HG02938 (cell line): ENCODE results near the gene NTN1.
"Not testable (repeated sequence)": the region's sequence is repeated elsewhere in the genome, so short reads cannot be mapped to it uniquely, and the experiment has no call there.

ENCODE experiments used
- ATAC-seq: cut with Tn5 transposase; IDR thresholded peaks from one replicate; pipeline ENCODE4 v1.9.1; 2021; ENCODE audit warnings: mild to moderate bottlenecking, moderate library complexity; ENCODE audit not compliant: unreplicated experiment

Gene NTN1

GRCh38 chr17:9240659-9241370, 219.5 kb downstream of the NTN1 start:
- ATAC-seq, result no peak

- ATAC-seq, result no peak
Observed at GRCh38 chr17:9241371-9241712, 220.0 kb downstream of the NTN1 start.

GRCh38 chr17:9241774-9242496, 220.6 kb downstream of the NTN1 start:
- ATAC-seq, result no peak

- no peak for ATAC-seq
Observed at GRCh38 chr17:9242497-9242881, 221.2 kb downstream of the NTN1 start.

- ATAC-seq, result no peak
Observed at GRCh38 chr17:9242983-9243382, 221.7 kb downstream of the NTN1 start.

GRCh38 chr17:9244066-9245052, 223.0 kb downstream of the NTN1 start:
- ATAC-seq, result no peak

GRCh38 chr17:9247401-9247938, 226.2 kb downstream of the NTN1 start:
- ATAC-seq, result no peak

GRCh38 chr17:9249245-9249953, 228.1 kb downstream of the NTN1 start:
- ATAC-seq, result no peak

GRCh38 chr17:9251273-9251672, 230.0 kb downstream of the NTN1 start:
- no peak for ATAC-seq

GRCh38 chr17:9253308-9253707, 232.0 kb downstream of the NTN1 start:
- no peak for ATAC-seq

GRCh38 chr17:9254841-9255240, 233.5 kb downstream of the NTN1 start:
- ATAC-seq, result no peak

GRCh38 chr17:9255833-9256232, 234.5 kb downstream of the NTN1 start:
- ATAC-seq, result no peak

- no peak for ATAC-seq
Observed at GRCh38 chr17:9256361-9256750, 235.0 kb downstream of the NTN1 start.

GRCh38 chr17:9256751-9257629, 235.7 kb downstream of the NTN1 start:
- ATAC-seq, result no peak

GRCh38 chr17:9257630-9257965, 236.3 kb downstream of the NTN1 start:
- ATAC-seq, result not testable (repeated sequence)

GRCh38 chr17:9258115-9259015, 237.1 kb downstream of the NTN1 start:
- ATAC-seq, result no peak

- ATAC-seq, result no peak
Observed at GRCh38 chr17:9259419-9259818, 238.1 kb downstream of the NTN1 start.

GRCh38 chr17:9261081-9262012, 240.0 kb downstream of the NTN1 start:
- no peak for ATAC-seq
